H1 (cell line): Measurements from ENCODE around the gene ITPRIPL2. TPM values are rescaled to one million over a fixed set of nuclear protein-coding genes. Genes with fewer than 3 reads are reported as not detected.

Experiments
- CTBP2 ChIP-seq: IDR thresholded peaks from 2 replicates; pipeline ENCODE4 v1.7.0; 2011; ENCODE audit warnings: borderline replicate concordance, mild to moderate bottlenecking, moderate library complexity, mixed read lengths, low read length; ENCODE audit not compliant: insufficient read depth, insufficient read length
- EP300 ChIP-seq, 2 experiments: IDR thresholded peaks; 1 replicate in 1 of 2; 2 replicates in 1 of 2; pipeline ENCODE4 v1.6.1; 2011 to 2012; ENCODE audit warnings: low read depth in 2 of 2, low read length in 2 of 2, mild to moderate bottlenecking in 2 of 2, borderline replicate concordance in 1 of 2, inconsistent platforms in 1 of 2, moderate library complexity in 1 of 2
- KDM4A ChIP-seq: IDR thresholded peaks from one replicate; pipeline ENCODE4 v1.7.1; 2012; ENCODE audit warnings: low read depth, mild to moderate bottlenecking, moderate library complexity, low read length, inconsistent platforms; ENCODE audit not compliant: severe bottlenecking
- MAX ChIP-seq: IDR thresholded peaks from 2 replicates; pipeline ENCODE4 v1.6.1; 2012; ENCODE audit warnings: inconsistent platforms
- POLR2AphosphoS5 ChIP-seq: IDR thresholded peaks from 2 replicates; pipeline ENCODE4 v1.6.1; 2011; ENCODE audit warnings: low read depth, low read length
- RBBP5 ChIP-seq: IDR thresholded peaks from 2 replicates; pipeline ENCODE4 v1.7.1; 2012; ENCODE audit warnings: low read depth, mild to moderate bottlenecking, inconsistent platforms, low read length, moderate library complexity, borderline replicate concordance
- RNF2 ChIP-seq: fragments of 200-900, 300-1000 bp; sonication (generic); IDR thresholded peaks from 2 replicates; pipeline ENCODE4 v1.7.1; 2016; ENCODE audit warnings: borderline replicate concordance, low read depth, mild to moderate bottlenecking, antibody characterized with exemption, low read length; ENCODE audit not compliant: poor library complexity, severe bottlenecking; ENCODE audit errors: missing control alignments
- TAF7 ChIP-seq: optimal IDR thresholded peaks from 2 replicates; pipeline ENCODE3; 2011; ENCODE audit warnings: low read depth, mild to moderate bottlenecking, inconsistent platforms, low read length, moderate library complexity, borderline replicate concordance
- polyA plus RNA-seq, 7 experiments: library from polyadenylated mRNA; depleted of rRNA in 3 of 7; stranded (reverse) in 5 of 7; unstranded in 2 of 7; fragments of >200 nt in 5 of 7; fragments of 200-250 nt in 2 of 7; gene quantifications; 1 replicate in 5 of 7; 2 replicates in 1 of 7; 4 replicates in 1 of 7; pipeline versions ENCODE4 v1.2.1 to v1.2.3, GENCODE V29; 2011 to 2013; ENCODE audit warnings: missing spikeins in 2 of 7, mixed read lengths in 2 of 7
- total RNA-seq: library from RNA; stranded (reverse); fragmentation: NEBNext Ultra II Directional; extraction: Animal tissue kit (Norgen Biotek cat#: 25700); gene quantifications from 2 replicates; pipeline ENCODE4 v1.2.1, GENCODE V29; 2021
- TF ChIP-seq, protein P1 (sequence below): IDR thresholded peaks from 2 replicates; pipeline ENCODE4 v1.6.1; 2012; ENCODE audit warnings: inconsistent platforms

Gene ITPRIPL2
- total and polyA plus RNA-seq, 2 of the 8 experiments (the other 6 are each of a cell fraction or from before 2014, with no cell fraction given): 1.1 to 3.4 TPM

GRCh38 chr16:19114359-19115147, 789 bp downstream of the ITPRIPL2 start (continued):
- TF ChIP-seq RNF2: peak; percentile 26
- no peak for TF ChIP-seq EP300 (IDR thresholded peaks at IDR 0.05; ENCODE audit: borderline replicate concordance in 1 of 2, low read depth in 2 of 2, low read length in 2 of 2)
- TF ChIP-seq, protein P1, sequence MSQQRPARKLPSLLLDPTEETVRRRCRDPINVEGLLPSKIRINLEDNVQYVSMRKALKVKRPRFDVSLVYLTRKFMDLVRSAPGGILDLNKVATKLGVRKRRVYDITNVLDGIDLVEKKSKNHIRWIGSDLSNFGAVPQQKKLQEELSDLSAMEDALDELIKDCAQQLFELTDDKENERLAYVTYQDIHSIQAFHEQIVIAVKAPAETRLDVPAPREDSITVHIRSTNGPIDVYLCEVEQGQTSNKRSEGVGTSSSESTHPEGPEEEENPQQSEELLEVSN: peak; percentile 98
- 0 out of 2 replicates have a peak, but pooled peaks have one; percentile 9 for TF ChIP-seq RBBP5
- TF ChIP-seq POLR2AphosphoS5: peak; percentile 29; the same call in 1 of the 2 replicates
- TF ChIP-seq MAX: peak; percentile 100
- TF ChIP-seq CTBP2: no peak
- TF ChIP-seq KDM4A: peak; percentile 91
- no peak for TF ChIP-seq TAF7
- TF ChIP-seq, all 59 proteins: peak for 11
